Umbilical cord (tissue), 2 donors: Measurements from ENCODE around the gene MYOM3. TPM values are rescaled to one million over a fixed set of nuclear protein-coding genes. Genes with fewer than 3 reads are reported as not detected.
A peak's percentile ranks its signal among the peaks of the same experiment; 100 is the strongest.
"Not testable (repeated sequence)": the region's sequence is repeated elsewhere in the genome, so short reads cannot be mapped to it uniquely, and the experiment has no call there.

Source experiments
- DNase-seq: peaks from one replicate; pipeline ENCODE4 v3.0.0-alpha.2; 2015; ENCODE audit warnings: low spot score
- total RNA-seq: library from RNA; depleted of rRNA; stranded (reverse); fragments of >200 nt; gene quantifications from one replicate; pipeline ENCODE4 v1.2.3, GENCODE V29; 2014; ENCODE audit warnings: low replicate concordance; ENCODE audit not compliant: insufficient read depth

The MYOM3 gene
- total RNA-seq, 1 donor from 2014 or later = 5.3 TPM

DNA sequence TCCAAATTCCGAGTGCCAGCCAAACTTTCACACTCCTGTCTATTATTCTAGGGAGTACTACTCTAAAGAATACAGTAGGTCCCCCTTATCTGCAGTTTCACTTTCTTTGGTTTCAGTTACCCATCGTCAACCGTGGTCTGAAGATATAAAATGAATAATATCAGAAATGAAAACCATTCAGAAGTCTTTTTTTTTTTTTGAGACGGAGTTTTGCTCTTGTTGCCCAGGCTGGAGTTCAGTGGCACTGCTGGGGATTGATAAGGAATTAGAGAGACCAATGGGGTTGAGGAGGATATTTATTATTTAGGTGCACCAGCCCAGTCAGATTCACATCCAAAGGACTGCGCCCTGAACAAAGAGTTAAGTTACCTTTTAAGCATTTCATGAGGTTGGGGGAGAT, 79.0 kb downstream of the MYOM3 start:
- DNase-seq = no peak

DNA sequence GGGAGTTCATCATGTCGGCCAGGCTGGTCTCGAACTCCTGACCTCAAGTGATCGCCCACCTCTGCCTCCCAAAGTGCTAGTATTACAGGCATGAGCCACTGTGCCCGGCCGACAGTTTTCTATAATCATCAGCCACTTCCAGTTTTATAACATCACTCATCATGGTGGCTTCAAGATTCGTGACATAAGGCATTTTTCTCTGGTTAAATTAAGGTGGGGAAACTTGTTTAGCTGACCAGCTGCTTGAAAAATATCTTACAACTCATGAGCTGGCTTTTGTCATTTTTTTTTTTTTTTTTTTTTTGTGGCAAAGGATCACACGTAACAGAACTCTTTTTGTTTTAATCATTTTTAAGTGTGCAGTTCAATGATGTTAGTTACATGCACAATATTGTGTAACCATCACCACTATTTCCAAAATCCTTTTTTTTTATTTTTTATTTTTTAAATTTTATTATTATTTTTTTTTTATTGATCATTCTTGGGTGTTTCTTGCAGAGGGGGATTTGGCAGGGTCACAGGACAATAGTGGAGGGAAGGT, 80.9 kb downstream of the MYOM3 start:
- DNase-seq = not testable (repeated sequence)

DNA sequence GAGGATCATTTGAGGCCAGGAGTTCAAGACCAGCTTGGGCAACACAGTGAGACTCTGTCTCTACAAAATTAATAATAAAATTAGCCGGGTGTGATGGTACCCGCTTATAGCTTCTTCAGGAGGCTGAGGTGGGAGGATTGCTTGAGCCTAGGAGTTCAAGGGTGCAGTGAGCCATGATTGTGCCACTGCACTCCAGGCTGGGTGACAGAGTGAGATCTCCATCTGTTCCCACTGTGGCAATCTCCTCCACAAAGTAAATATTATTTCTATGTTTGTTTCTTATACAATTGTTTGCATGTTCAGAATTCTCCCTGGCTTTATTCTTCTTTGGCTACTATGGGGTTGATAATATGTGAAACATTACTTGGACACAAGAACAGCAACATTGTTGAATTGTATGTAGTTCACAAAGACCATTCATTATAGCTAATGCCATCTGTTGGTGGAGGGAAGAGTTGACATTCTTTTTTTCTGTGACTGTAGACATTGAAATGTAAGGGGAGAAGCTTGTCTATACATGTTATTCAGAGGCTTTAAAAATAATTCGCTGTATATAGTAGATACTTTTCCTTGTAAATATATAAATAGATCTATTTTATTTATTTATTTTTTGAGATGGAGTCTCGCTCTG, 84.0 kb downstream of the MYOM3 start:
- peak; percentile 71 for DNase-seq

DNA sequence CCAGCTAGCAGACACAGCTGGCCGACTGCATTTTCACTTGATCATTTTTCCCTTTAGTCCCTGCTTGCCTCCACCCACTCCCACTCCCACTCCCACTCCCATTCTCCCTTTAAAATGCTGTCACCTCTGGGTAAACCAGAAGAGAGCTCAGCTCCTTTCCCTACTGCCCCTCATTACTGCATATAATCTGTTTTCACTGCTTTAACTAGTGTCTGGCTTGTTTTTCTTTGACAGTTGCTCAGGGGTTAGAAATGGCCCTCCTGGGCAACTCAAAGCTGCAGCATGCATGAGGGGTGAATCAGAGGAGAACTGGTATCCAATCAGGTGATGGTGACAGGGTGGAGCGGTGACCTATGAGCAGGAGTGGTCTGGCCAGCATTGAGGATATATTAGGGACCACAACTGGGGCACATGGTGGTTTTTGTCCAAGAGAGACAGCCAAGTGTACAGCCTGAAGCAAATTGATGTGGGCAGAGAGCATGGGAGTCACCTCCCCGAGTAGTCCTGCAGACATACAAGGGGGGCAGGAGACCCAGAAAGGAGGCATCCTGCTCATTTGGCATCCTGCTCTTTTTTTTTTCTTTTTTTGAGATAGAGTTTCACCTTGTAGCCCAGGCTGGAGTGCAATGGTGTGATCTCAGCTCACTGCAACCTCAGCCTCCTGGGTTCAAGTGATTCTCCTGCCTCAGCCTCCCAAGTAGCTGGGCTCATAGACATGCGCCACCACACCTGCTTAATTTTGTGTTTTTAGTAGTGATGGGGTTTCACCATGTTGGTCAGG, 89.2 kb downstream of the MYOM3 start:
- peak; percentile 65 for DNase-seq

DNA sequence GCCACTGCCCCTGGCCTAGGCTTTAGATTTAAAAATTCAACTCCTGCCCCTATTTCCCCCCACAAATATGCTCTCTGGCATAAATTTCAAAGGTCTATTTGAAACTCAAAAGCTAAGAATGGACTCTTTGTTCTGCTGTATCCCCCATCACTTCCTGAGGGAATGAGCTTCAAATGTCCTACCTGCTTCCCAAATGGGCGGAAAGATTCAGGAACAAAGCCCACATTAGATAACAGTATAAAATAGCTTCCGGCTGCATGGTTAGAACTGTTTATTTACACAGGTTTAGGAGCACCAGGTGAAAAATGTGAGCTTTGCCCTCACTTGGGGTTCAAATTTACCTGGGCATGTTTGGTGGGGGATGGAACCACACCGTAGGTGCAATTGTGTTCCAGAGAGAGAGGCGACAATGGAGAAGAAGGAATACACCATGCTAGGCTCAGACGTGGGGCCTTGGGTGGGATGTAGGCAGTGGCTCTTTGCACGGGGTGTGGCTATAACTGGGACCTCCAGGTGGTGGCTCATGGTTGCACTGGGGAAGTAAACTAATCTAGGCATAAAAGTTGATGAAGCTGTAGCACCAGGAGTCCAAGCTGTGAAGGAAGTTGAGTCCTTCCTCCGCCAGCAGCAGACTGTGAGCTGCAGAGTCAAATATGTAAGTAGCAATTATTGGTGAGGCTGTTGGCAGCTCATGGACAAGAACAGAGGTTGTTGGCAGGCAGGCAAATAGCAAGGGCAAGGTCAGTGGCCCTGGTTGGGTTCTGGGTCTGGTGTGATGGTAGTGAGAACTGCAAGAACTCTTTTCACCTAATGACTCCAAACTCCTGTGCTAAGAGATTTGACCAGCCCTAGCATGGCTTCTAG, 90.3 kb downstream of the MYOM3 start:
- no peak for DNase-seq

DNA sequence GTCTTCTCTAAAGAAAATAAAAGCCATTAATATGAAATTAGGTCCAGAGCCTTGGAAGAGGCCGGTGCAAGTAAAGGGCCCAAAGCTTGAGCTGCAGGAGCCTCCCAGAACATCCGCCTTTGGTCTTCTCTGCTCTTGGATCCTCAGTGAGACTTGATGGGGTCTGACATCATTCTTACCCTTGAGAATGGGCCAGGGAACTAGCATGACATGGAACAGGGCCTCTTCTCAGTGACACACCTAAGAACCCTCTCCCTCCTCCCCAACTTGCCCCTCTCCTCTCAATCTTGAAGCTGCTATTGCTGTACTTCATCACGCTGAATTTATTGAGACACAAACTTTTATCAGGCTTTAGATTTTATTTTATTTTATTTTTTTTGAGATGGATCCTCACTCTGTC, 91.5 kb downstream of the MYOM3 start:
- DNase-seq = no peak

DNA sequence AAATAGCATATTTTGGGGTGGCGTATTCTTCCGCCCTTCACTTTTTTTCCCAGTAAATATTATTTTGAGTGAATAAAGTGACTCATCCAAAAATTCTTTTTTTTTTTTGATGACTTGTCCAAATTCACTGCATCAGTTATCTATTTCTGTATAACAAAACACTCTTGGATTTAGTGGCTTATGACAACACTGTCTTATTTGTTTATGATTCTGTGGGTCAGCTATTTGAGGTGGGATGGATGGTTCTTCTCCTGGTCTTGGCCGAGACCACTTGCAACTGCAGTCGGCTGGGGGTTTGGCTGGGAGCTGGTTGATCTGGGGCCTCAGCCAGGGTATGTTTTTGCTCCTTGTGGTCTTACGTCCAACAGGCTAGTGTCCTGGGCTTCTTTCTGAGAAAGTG, 91.9 kb downstream of the MYOM3 start:
- peak; percentile 29 for DNase-seq

DNA sequence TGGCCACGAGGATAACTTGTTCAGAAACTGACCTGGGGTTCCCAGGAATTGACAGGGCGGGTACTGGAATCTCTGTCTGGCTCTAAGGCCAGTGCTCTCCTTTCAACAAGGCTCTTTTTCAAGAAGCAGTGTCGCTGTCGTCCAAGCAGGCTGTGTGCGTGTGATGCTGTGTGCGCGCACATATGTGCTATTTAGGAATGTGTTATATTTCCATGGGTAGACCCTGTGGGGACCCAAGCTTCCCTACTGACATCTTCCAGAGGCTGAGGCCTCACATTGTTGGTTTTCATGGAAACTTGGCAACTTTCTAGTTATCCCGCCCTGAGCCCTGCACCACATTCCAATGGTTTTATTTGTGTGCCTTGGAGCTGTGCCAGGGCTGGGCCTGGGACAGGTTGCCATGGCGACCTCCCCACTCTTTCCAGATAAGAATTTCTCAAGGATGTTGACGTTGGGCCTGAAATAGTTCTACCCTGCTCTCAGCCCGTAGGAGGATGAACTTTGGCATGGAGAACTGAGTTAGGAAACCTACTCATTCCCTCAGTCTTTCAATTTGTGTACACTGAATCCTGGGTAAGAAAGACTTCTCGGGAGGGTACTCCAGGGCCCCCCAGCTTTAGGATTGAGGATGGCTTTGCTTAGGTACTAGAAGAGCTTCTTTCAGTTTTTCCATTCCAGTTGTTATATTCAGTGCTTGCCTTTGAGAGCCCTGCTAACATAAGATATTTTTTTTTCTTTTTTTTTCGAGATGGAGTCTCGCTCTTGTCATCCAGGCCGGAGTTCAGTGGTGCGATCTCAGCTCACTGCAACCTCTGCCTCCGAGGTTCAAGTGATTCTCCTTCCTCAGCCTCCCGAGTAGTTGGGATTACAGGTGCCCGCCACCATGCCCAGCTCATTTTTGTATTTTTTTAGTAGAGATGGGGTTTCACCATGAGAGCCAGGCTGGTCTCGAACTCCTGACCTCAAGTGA, 93.0 kb downstream of the MYOM3 start:
- peak; percentile 98 for DNase-seq

DNA sequence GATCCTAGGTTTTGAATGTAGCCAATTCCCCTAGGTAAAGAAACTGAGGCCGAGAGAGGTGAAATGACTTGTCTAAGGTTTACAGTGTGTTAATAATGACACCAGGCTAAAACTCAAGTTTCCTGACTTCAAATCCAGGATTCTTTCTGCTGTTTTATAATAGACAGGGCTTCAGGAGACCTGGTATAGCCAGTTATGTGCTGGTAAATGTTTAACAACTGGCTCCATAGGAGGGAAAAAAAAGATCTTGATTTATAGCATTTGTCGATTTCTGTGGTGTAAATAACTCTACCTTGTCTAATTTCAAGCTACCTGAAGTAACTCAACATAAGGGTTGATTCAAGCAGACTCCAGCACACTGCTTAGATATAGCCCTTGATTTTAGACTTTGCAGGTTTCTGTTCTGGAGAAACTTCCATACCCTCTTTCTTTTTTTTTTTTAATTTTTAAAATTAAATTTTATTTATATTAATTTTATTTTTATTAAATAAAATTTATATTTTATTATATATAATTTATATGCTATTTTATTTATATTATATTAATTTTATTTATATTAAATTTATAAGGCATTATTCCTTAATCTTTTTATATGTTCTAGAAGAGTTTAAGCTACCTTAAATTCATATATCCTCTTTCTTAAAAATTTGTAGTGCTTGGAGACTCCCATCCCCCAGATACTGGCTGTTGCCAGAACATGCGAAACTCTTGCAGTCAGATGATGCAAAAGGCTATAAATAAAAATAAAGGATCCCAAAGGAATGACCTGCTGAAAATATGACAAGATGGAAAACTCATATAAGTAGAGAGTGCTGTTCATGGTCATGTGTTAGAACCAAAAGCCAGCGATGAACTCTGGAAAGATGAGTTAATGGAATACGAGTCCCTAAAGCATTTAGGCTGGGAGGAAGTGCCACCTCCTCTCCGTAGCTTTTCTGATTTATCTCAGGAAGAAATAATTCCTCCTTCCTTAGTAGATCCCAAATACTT, 96.4 kb downstream of the MYOM3 start:
- peak; percentile 88 for DNase-seq

DNA sequence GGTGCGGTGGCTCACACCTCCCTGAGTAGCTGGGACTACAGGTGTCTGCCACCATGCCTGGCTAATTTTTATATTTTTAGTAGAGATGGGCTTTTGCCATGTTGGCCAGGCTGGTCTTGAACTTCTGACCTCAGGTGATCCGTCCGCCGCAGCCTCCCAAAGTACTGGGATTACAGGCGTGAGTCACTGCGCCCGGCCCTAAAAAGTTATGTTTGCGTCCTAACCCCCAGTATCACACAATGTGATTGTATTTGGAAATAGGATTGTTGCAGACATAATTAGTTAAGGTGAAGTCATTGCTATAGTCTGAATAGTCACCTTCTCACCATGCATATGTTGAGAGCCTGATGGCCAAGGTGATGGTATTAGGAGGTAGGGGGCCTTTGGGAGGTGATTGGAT, 99.1 kb downstream of the MYOM3 start:
- not testable (repeated sequence) for DNase-seq

DNA sequence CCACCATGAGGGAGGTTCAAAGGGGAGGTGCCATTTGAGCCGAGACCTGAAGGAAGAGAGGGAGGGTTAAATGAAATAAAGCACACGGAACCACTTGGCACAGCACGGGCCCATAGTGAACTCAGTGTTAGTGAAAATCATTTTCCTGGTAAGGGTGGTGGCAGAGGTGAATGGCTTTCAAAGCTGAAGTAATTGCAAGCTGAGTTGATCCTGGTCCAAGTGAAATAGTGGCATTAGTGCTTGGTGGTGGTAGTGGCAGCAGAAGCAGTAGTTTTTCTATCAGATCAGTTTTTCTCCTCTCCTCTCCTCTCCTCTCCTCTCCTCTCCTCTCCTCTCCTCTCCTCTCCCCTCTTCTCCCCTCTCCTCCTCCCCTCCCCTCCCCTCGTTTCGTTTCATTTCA, 101.3 kb downstream of the MYOM3 start:
- DNase-seq = no peak

DNA sequence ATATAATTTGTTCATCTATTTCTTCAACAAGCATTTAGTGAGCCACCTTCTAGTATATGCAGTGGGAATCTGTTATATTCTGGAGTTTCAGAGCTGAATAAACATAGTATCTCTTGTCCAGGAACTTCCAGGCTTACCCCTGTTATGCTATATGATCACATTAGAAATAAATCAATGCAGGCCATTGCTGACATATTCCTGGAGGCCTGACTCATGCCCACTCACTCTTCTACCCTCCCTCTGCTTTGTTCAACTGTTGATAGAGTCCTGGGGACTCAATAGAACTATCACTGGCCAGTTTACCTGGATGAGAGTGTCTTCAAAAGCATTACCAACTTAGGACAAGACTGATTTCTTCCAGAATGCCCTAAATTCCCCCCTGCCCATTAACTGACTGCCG, 102.5 kb downstream of the MYOM3 start:
- peak; percentile 63 for DNase-seq

DNA sequence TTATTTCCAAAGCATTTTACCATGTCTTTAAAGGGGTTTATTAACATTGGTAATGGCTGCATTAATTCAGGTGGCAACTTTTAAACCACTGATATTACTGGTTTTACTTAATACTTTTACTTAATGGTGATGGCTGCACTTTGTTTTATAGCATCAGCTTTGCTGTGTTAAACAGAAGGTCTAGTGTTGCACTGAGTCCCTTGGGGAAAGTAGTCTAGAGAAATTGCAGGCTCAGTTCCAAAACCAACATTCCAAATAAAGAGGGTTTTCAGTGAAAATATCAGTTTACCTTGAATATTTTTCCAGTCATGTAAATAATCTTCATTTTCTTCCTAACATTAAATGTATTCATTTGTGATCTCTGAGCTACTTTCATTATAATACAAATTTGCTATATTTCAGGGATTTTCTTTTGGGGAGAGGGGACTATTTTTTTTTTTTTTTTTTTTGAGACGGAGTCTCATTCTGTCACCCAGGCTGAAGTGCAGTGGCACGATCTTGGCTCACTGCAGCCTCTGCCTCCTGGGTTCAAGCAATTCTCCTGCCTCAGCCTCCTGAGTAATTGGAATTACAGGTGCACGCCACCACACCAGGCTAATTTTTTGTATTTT, 103.3 kb downstream of the MYOM3 start:
- not testable (repeated sequence) for DNase-seq

DNA sequence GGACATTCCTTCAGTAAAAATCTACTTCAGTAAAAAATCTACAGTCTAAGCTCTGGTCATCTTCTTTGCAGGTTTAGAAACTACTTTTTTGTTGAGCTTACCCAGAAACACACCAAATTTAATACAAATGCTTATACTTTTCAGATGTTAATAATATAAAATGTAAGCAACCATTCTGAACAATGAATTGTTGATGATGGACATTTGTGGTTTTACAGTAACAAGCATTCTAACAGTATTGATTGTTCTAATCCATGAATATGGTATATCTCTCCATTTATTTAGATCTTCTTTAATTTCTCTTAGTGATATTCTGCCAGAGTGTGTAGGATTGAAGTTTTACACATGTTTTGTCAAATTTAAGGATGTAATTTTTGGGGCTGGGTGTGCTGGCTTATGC, 104.9 kb downstream of the MYOM3 start:
- DNase-seq = no peak

Other genes with a start within 250 kb of the MYOM3 start
- gene FUCA1, start 243.8 kb downstream of the MYOM3 start, total RNA-seq = 20.5 TPM
- gene CNR2, start 198.8 kb downstream of the MYOM3 start, total RNA-seq = under 0.01 TPM
- 119 TPM for gene PNRC2, start 152.3 kb downstream of the MYOM3 start, total RNA-seq
- gene SRSF10, start 131.8 kb downstream of the MYOM3 start, total RNA-seq = 73.9 TPM
- gene IL22RA1, start 31.0 kb upstream of the MYOM3 start, total RNA-seq = 3.1 TPM
- gene IFNLR1, start 75.2 kb upstream of the MYOM3 start, total RNA-seq = 5.3 TPM
- gene GRHL3, start 207.2 kb upstream of the MYOM3 start, total RNA-seq = 28.4 TPM